RPMI8226 (cell line): ENCODE results near the gene FLRT3.

ENCODE experiments used
- DNase-seq: peaks from one replicate; pipeline ENCODE4 v3.0.0-alpha.2; 2015

Gene FLRT3

GRCh38 chr20:14337400-14338171, at the start of gene FLRT3:
Gene FLRT3, minus strand, starts transcription at chr20:14337612. Its CDS starts 10,106 bp downstream, at chr20:14327506.
- DNase-seq, result peak; percentile 79

- no peak for DNase-seq
Measured at GRCh38 chr20:14386726-14387125, 49.3 kb upstream of the FLRT3 start.

GRCh38 chr20:14385176-14385740, 47.8 kb upstream of the FLRT3 start:
- DNase-seq, result no peak

- no peak for DNase-seq
Measured at GRCh38 chr20:14384416-14385175, 47.2 kb upstream of the FLRT3 start.

GRCh38 chr20:14383335-14383734, 45.9 kb upstream of the FLRT3 start:
- DNase-seq, result no peak

- DNase-seq, result no peak
Measured at GRCh38 chr20:14378326-14378725, 40.9 kb upstream of the FLRT3 start.

- no peak for DNase-seq
Measured at GRCh38 chr20:14375416-14375985, 38.1 kb upstream of the FLRT3 start.

GRCh38 chr20:14374196-14374595, 36.8 kb upstream of the FLRT3 start:
- no peak for DNase-seq

GRCh38 chr20:14361509-14362345, 24.3 kb upstream of the FLRT3 start:
- DNase-seq, result no peak

GRCh38 chr20:14360416-14360815, 23.0 kb upstream of the FLRT3 start:
- no peak for DNase-seq

- no peak for DNase-seq
Measured at GRCh38 chr20:14355791-14356190, 18.4 kb upstream of the FLRT3 start.

- DNase-seq, result no peak
Measured at GRCh38 chr20:14344746-14345145, 7.3 kb upstream of the FLRT3 start.

- no peak for DNase-seq
Measured at GRCh38 chr20:14343491-14344065, 6.2 kb upstream of the FLRT3 start.

- no peak for DNase-seq
Measured at GRCh38 chr20:14342918-14343317, 5.5 kb upstream of the FLRT3 start.

- no peak for DNase-seq
Measured at GRCh38 chr20:14341801-14342200, 4.4 kb upstream of the FLRT3 start.

GRCh38 chr20:14336686-14337085, 726 bp downstream of the FLRT3 start:
- DNase-seq, result no peak

GRCh38 chr20:14335052-14335451, 2.4 kb downstream of the FLRT3 start:
- no peak for DNase-seq

GRCh38 chr20:14334306-14334930, 3.0 kb downstream of the FLRT3 start:
- peak; percentile 51 for DNase-seq

- DNase-seq, result no peak
Measured at GRCh38 chr20:14333721-14334120, 3.7 kb downstream of the FLRT3 start.

- no peak for DNase-seq
Measured at GRCh38 chr20:14332866-14333265, 4.5 kb downstream of the FLRT3 start.

- no peak for DNase-seq
Measured at GRCh38 chr20:14331646-14332045, 5.8 kb downstream of the FLRT3 start.

GRCh38 chr20:14319704-14320103, 17.7 kb downstream of the FLRT3 start:
- DNase-seq, result no peak
